Central memory CD4-positive, alpha-beta T cell (primary cell): ENCODE measurements around the gene DCUN1D2.
"Not testable (repeated sequence)": the region's sequence is repeated elsewhere in the genome, so short reads cannot be mapped to it uniquely, and the experiment has no call there.

ENCODE experiments used
- DNase-seq: peaks from one replicate; pipeline ENCODE4 v3.0.0; 2022
- total RNA-seq, 3 experiments: gene quantifications; one replicate each; lab custom pipeline; 2026; lab: John Stamatoyannopoulos, UW

DCUN1D2 gene
- total RNA-seq, result 9.8 to 19.5 (median 17.5) reads per million in 3 experiments

- DNase-seq, result peak; percentile 65
These were observed at the start of gene DCUN1D2 for GRCh38 chr13:113490496-113491417. Gene DCUN1D2 (minus strand): TSS chr13:113490711. CDS start chr13:113490669, 42 bp downstream.

GRCh38 chr13:113539822-113540221, 49.3 kb upstream of the DCUN1D2 start:
- no peak for DNase-seq

DNA sequence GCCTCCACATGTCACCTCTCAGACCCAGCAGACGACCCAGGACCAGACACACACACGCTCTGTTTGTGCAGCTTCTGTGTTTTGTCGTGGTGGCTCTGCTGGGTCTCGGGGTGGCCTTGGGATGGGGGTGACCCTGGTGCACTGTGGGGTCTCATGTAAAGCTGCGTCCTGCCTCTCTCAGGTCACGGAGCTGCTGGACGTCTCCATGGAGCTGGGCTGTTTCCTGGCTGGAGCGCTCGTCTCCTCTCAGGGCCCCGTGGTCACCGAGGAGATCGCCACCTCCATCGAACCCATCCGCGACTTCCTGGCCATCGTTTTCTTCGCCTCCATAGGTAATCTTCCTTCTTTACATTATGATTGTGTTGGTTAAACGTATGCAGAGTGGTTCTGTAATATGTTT, 48.7 kb upstream of the DCUN1D2 start:
- no peak for DNase-seq

- no peak for DNase-seq
These were observed 48.2 kb upstream of the DCUN1D2 start for GRCh38 chr13:113538689-113539058.

DNA sequence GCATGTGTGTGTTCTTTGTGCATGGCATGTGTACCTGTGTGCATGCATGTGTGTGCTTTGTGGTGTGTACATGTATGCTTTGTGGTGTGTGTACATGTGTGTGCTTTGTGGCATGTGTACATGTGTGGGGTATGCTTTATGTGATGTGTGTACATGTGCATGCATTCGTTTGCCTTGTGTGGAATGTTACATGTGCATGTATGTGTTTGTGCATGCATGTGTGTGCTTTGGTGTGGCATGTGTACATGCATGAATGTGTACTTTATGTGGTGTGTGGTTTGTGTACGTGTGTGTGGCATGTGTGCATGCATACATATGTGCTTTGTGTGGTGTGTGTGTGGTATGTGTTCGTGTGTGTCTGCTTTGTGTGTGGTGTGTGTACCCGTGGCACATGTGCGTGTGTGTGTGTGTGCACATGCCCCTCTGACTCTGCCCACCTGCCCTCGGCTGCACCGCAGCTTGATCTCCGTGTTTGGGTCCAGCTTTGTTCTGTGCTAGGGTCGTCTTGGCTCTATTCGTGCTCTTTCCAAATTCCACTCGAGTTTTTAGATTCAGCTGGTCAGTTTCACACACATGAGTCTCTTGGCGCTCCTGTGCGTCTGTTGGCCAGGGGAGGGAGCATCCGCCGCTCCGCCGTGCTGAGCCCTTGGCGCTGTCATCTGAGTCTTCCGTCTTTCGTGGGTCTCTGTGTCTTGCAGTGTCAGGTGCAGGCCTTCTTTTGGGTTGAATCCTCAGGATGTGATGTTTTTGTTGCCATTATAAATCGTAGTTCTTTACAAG, 47.6 kb upstream of the DCUN1D2 start:
- DNase-seq, result no peak

DNA sequence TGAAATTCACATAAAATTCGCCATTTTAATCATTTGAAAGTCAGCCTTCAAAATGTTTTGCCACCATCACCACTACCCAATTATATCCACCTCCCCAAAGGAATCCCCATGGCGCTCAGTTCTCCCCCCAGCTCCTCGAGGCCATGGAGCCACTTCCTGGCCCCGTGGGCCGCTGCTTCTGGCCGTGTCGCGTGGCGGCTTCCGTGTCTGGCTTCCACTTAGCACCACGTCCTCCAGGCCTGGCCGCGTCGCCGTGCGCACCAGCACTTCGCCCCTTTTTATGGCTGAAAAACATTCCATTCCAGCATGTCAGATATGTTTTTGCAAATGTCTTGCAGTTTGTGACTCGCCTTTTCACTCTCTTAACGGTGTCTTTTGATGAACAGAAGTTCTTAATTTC, 46.7 kb upstream of the DCUN1D2 start:
- no peak for DNase-seq

DNA sequence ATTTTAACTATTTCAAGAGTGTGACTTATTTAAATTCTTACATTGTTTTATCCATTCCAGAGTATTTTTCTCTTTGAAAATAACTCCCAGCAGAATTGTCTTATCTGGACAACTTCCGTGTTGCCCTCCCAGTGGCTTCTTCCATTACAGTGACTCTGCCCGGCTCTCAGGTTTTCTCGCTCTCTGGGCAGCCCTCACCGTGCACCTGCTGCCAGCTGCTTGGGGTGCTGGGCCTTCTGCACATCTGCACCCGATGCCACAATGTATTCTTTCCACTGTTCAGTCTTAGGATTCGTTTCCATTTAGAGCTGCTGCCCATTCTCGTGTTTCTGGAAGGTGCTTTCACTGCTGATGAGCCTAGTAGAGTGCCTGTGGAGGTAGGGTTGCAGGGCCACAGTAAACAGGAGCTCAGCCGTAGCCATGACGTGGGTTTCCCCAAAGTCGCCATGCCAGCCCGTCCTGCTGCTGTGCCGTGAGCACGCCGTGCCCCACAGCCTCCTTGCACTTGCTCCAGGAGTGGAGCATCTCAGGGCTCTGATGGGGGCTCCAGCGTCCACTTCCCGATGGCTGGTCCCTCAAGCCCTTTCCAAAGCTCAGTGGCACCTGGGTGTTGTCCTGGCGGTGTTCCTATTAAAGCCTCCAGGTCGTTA, 46.1 kb upstream of the DCUN1D2 start:
- no peak for DNase-seq

DNA sequence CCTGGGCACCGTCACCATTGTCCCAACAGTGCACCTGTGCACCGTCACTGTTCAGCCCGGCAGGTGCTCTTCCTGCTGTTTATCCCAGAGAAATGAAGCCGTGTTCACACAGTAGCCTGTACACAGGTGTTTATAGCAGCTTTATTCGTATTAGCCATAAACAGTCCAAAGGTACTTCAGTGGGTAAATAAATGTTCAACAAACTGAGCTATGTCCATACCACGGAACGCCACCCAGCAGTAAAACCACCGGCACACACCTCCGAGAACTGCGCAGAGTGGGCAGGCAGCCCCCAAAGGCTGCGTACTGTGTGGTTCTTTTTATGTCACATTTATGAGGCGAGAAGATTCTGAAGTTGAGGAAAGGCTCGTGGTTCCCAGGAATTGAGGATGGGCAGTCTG, 44.9 kb upstream of the DCUN1D2 start:
- no peak for DNase-seq

- DNase-seq, result no peak
These were observed 43.8 kb upstream of the DCUN1D2 start for GRCh38 chr13:113534236-113534860.

DNA sequence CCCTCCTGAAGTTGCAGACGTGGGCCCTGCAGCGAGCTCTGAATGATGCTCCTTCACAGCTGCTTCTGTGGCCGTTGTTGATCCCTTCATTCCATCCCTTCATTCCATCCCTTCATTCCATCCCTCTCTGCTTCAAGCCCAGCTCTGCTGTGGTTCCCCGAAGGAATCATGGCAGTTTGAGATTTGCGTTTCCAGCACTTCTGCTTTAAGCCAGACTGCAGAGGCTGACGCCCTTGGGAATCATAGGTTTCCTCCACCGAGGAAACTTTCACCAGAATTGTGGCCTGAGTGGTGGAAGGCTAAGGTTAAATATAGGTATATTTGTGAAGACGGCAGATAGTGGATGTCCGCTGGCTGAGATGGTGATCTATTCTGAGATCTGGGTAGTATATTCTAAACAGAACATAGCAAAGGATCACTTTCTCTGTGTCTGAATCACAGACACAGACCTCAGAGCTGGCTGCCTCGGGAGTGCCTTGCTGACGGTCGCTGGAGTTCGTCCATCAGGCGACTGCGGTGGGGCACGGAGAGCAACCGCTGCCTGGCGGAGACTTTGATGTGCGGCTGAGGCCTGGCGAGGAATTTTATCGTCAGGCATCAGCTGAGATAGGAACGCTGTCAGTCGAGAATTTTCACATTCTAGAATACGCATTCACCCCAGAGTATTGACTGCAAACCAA, 42.8 kb upstream of the DCUN1D2 start:
- no peak for DNase-seq

- DNase-seq, result no peak
These were observed 41.8 kb upstream of the DCUN1D2 start for GRCh38 chr13:113532156-113532806.

GRCh38 chr13:113531041-113531873, 40.7 kb upstream of the DCUN1D2 start:
- no peak for DNase-seq

DNA sequence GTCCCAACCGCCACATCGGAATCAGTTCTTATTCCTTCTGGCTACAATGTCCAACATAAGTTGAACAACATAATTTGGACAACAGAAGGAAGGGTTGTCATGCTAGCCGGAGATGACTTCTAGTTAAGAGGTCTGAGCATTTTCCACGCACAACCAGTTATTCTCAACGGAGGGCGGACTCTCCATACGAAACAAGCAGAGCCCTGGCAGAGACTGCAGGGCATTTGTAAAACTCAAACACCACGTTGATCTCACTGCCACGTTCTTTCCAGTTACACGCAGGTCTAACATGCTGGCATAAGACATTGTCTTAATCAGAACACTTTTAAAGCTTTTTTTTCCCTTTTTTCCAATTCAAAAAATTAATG, 38.3 kb upstream of the DCUN1D2 start:
- DNase-seq, result no peak

- no peak for DNase-seq
These were observed 37.7 kb upstream of the DCUN1D2 start for GRCh38 chr13:113528101-113528812.

GRCh38 chr13:113527272-113527958, 36.9 kb upstream of the DCUN1D2 start:
- no peak for DNase-seq

GRCh38 chr13:113526466-113527220, 36.1 kb upstream of the DCUN1D2 start:
- DNase-seq, result no peak

- DNase-seq, result not testable (repeated sequence)
These were observed 31.9 kb upstream of the DCUN1D2 start for GRCh38 chr13:113522438-113522837.

GRCh38 chr13:113520571-113520970, 30.1 kb upstream of the DCUN1D2 start:
- no peak for DNase-seq

DNA sequence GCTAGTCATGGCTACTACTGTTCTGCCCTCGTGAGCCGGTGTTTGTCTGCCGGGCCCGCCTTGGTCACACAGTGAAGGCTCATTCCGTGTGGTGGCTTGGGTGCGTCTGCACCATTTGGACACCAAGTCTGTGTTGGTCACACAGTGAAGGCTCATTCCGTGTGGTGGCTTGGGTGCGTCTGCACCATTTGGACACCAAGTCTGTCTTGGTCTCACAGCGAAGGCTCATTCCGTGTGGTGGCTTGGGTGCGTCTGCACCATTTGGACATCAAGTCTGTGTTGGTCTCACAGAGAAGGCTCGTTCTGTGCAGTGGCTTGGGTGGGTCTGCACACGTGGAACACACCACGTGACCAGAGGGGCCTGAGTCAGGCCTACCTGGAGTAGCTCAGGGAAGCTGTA, 29.0 kb upstream of the DCUN1D2 start:
- DNase-seq, result no peak
